OCI-LY1 (cell line): Measurements from ENCODE around the gene MARCHF9.
A peak's percentile ranks its signal among the peaks of the same experiment; 100 is the strongest.

Source experiments
- H2AFZ ChIP-seq: fragments of 200-600 bp; sonication (generic), shearing (Covaris generic); 2 replicates; pipeline ENCODE4 v1.6.0; 2014; ENCODE audit warnings: antibody characterized with exemption, mild to moderate bottlenecking, low read length
- H3F3A ChIP-seq: fragments of 200-600 bp; sonication (generic), shearing (Covaris generic); 2 replicates; pipeline ENCODE4 v1.6.0; 2014; ENCODE audit warnings: mild to moderate bottlenecking, antibody characterized with exemption, low read length, moderate library complexity; ENCODE audit not compliant: insufficient read depth
- H3K27ac ChIP-seq: fragments of 200-600 bp; sonication (generic); 2 replicates; pipeline ENCODE4 v1.5.1; 2014; ENCODE audit warnings: low read length, mixed run types, mild to moderate bottlenecking, low read depth; ENCODE audit not compliant: poor library complexity, severe bottlenecking
- H3K27me3 ChIP-seq: fragments of 200-600 bp; sonication (generic); 2 replicates; pipeline ENCODE4 v1.6.0; 2014; ENCODE audit warnings: antibody characterized with exemption, mild to moderate bottlenecking, low read length, moderate library complexity; ENCODE audit not compliant: insufficient read depth
- H3K36me3 ChIP-seq: fragments of 200-600 bp; sonication (generic); 2 replicates; pipeline ENCODE4 v1.6.1; 2014; ENCODE audit warnings: mild to moderate bottlenecking, antibody characterized with exemption, low read length, moderate library complexity, mixed read lengths; ENCODE audit not compliant: insufficient read depth
- H3K4me1 ChIP-seq: fragments of 200-600 bp; sonication (generic); 2 replicates; pipeline ENCODE4 v1.5.1; 2014; ENCODE audit warnings: mild to moderate bottlenecking, low read length, moderate library complexity; ENCODE audit not compliant: insufficient read depth, severe bottlenecking
- H3K4me2 ChIP-seq: fragments of 200-600 bp; sonication (generic), shearing (Covaris generic); 2 replicates; pipeline ENCODE4 v1.6.1; 2014; ENCODE audit warnings: low read length
- H3K4me3 ChIP-seq: fragments of 200-600 bp; sonication (generic); 2 replicates; pipeline ENCODE4 v1.5.1; 2014; ENCODE audit warnings: low read length, low read depth, mild to moderate bottlenecking, mixed read lengths; ENCODE audit not compliant: poor library complexity, severe bottlenecking
- H3K79me2 ChIP-seq: fragments of 200-600 bp; shearing (Covaris generic); 2 replicates; pipeline ENCODE4 v1.6.1; 2016; ENCODE audit warnings: mixed run types, low read length, mixed read lengths; ENCODE audit not compliant: insufficient read depth
- H3K9ac ChIP-seq: fragments of 200-600 bp; sonication (generic), shearing (Covaris generic); 2 replicates; pipeline ENCODE4 v1.6.1; 2014; ENCODE audit warnings: mild to moderate bottlenecking, low read length, mixed read lengths
- H3K9me2 ChIP-seq: fragments of 200-600 bp; sonication (generic), shearing (Covaris generic); 2 replicates; pipeline ENCODE4 v1.6.1; 2014; ENCODE audit warnings: low read depth, mild to moderate bottlenecking, low read length, mixed read lengths
- H3K9me3 ChIP-seq: fragments of 200-600 bp; shearing (Covaris generic); 2 replicates; pipeline ENCODE4 v1.6.1; 2014; ENCODE audit warnings: low read length, mixed read lengths
- H4K20me1 ChIP-seq: fragments of 200-600 bp; sonication (generic), shearing (Covaris generic); 2 replicates; pipeline ENCODE4 v1.6.0; 2016; ENCODE audit warnings: mild to moderate bottlenecking, low read length; ENCODE audit not compliant: insufficient read depth
- CTCF ChIP-seq: fragments of 200-600 bp; sonication (generic), shearing (Covaris generic); IDR thresholded peaks from 2 replicates; pipeline ENCODE4 v1.5.1; 2017; ENCODE audit warnings: mild to moderate bottlenecking, antibody characterized with exemption, low read length, moderate library complexity, mixed read lengths
- EZH2 ChIP-seq: fragments of 200-600 bp; sonication (generic), shearing (Covaris generic); IDR thresholded peaks from 2 replicates; pipeline ENCODE4 v1.8.0; 2017; ENCODE audit warnings: borderline replicate concordance, mixed run types, mild to moderate bottlenecking, antibody characterized with exemption, low read length, moderate library complexity, mixed read lengths

MARCHF9 gene

GRCh38 chr12:57757771-57758170 lies 2.9 kb downstream of the MARCHF9 start:
- H3K4me1 ChIP-seq: peaks cover 32% of the 10 kb centered on the region

GRCh38 chr12:57758552-57759359 lies 3.9 kb downstream of the MARCHF9 start:
- Histone ChIP-seq H3K4me2 (no peak overlapping the region), H3K27me3 (peaks cover 3% of the 10 kb centered on the region; the same call in 1 of the 2 replicates), H3K9ac (no peak overlapping the region), H3K27ac (no peak overlapping the region), H3F3A (no peaks in the 10 kb centered on the region), H3K9me3 (no peaks in the 10 kb centered on the region), H3K4me3 (no peak overlapping the region), H2AFZ (no peak overlapping the region), H3K79me2 (no peaks in the 10 kb centered on the region), H3K36me3 (peaks cover 30% of the 10 kb centered on the region; the same call in 1 of the 2 replicates), H3K9me2 (no peaks in the 10 kb centered on the region), H4K20me1 (no peaks in the 10 kb centered on the region), H3K4me1 (peaks cover 22% of the 10 kb centered on the region)
- TF ChIP-seq EZH2 (no peak), CTCF (no peak)

More at GRCh38 chr12:57757771-57758170, 2.9 kb downstream of the MARCHF9 start:
- H3F3A ChIP-seq: no peaks in the 10 kb centered on the region
- no peak overlapping the region for H2AFZ ChIP-seq
- TF ChIP-seq EZH2 (no peak), CTCF (no peak)
- H3K27me3 ChIP-seq: no peaks in the 10 kb centered on the region
- H3K36me3 ChIP-seq: peaks cover 30% of the 10 kb centered on the region; the same call in 1 of the 2 replicates
- no peaks in the 10 kb centered on the region for H3K79me2 ChIP-seq
- no peak overlapping the region for H3K4me2 ChIP-seq
- H4K20me1 ChIP-seq: no peaks in the 10 kb centered on the region
- H3K4me3 ChIP-seq: no peak overlapping the region
- H3K9ac ChIP-seq: no peak overlapping the region
- H3K27ac ChIP-seq: no peak overlapping the region
- no peaks in the 10 kb centered on the region for H3K9me3 ChIP-seq
- no peaks in the 10 kb centered on the region for H3K9me2 ChIP-seq

GRCh38 chr12:57759360-57759980 lies 4.6 kb downstream of the MARCHF9 start:
- Histone ChIP-seq H2AFZ (no peak overlapping the region), H3K4me1 (peaks cover 15% of the 10 kb centered on the region), H3K36me3 (peaks cover 30% of the 10 kb centered on the region; the same call in 1 of the 2 replicates), H3F3A (no peaks in the 10 kb centered on the region), H3K27me3 (peaks cover 10% of the 10 kb centered on the region; the same call in 1 of the 2 replicates), H3K27ac (no peak overlapping the region), H3K4me2 (no peak overlapping the region), H4K20me1 (no peaks in the 10 kb centered on the region), H3K9me3 (no peaks in the 10 kb centered on the region), H3K4me3 (no peak overlapping the region), H3K79me2 (no peaks in the 10 kb centered on the region), H3K9ac (no peak overlapping the region), H3K9me2 (no peaks in the 10 kb centered on the region)
- TF ChIP-seq CTCF (peak; percentile 69), EZH2 (no peak)
